Suprapubic skin (tissue), 3 donors: ENCODE data around the gene HENMT1.

Experiments used
- POLR2A ChIP-seq, 2 donors: fragments of 450-650 bp; IDR thresholded peaks; one replicate each; pipeline ENCODE4 v1.6.1; 2017; ENCODE audit warnings: antibody characterized with exemption in 2 of 2, mild to moderate bottlenecking in 2 of 2, moderate library complexity in 2 of 2
- TF ChIP-seq, protein P1 (sequence below), 2 donors: fragments of 200-600 bp in 1 of 2; fragments of 450-650 bp in 1 of 2; sonication (generic) in 1 of 2; IDR thresholded peaks; one replicate each; pipeline ENCODE4 v1.5.1; 2016 to 2019; ENCODE audit warnings: antibody characterized with exemption in 2 of 2, mild to moderate bottlenecking in 1 of 2, moderate library complexity in 1 of 2

DNA sequence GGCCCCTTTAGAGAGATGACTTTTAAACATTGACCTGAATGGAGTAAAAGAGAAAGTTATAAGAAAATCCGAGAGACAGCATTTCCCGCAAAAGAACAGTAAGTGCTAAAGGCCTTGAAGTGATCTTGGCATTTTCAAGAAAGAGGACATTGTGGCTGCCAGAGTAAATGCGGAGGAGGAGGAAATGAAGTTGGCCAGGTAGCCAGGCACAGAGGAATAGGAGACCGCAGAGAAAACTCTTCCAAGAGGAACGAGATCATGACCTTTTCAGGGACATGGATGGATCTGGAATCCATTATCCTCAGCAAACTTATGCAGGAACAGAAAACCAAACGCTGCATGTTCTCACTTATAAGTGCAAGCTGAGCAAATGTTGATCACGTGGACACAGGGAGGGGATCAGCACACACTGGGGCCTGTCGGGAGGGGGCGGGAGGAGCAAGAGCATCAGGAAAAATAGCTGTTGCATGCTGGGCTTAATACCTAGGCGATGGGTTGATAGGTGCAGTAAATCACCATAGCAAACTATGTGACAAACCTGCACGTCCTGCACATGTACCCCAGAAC, 51.3 kb downstream of the HENMT1 start:
- TF ChIP-seq, protein P1, sequence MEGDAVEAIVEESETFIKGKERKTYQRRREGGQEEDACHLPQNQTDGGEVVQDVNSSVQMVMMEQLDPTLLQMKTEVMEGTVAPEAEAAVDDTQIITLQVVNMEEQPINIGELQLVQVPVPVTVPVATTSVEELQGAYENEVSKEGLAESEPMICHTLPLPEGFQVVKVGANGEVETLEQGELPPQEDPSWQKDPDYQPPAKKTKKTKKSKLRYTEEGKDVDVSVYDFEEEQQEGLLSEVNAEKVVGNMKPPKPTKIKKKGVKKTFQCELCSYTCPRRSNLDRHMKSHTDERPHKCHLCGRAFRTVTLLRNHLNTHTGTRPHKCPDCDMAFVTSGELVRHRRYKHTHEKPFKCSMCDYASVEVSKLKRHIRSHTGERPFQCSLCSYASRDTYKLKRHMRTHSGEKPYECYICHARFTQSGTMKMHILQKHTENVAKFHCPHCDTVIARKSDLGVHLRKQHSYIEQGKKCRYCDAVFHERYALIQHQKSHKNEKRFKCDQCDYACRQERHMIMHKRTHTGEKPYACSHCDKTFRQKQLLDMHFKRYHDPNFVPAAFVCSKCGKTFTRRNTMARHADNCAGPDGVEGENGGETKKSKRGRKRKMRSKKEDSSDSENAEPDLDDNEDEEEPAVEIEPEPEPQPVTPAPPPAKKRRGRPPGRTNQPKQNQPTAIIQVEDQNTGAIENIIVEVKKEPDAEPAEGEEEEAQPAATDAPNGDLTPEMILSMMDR (IDR thresholded peaks at IDR 0.05), result no peak
- no peak for TF ChIP-seq POLR2A (IDR thresholded peaks at IDR 0.05)
